Neural progenitor cell (in vitro differentiated cells): Measurements from ENCODE around the gene TCF4.

Source experiments
- CTCF ChIP-seq: fragments of 200-600 bp; sonication (generic); IDR thresholded peaks from 2 replicates; pipeline ENCODE4 v1.5.1; 2017; ENCODE audit warnings: antibody characterized with exemption, mild to moderate bottlenecking
- EZH2 ChIP-seq: fragments of 200-600 bp; sonication (generic); IDR thresholded peaks from 2 replicates; pipeline ENCODE4 v1.6.1; 2017; ENCODE audit warnings: antibody characterized with exemption, mild to moderate bottlenecking, moderate library complexity

- TF ChIP-seq EZH2 (no peak), CTCF (no peak)
Observed at GRCh38 chr18:55547705-55548056, 40.3 kb downstream of the TCF4 start.
